Right hindlimb (tissue), 1 donor: Measurements from ENCODE around the gene RAX2.

Source experiments
- DNase-seq: peaks from one replicate; pipeline ENCODE4 v3.0.0-alpha.2; 2018

The RAX2 gene

DNA sequence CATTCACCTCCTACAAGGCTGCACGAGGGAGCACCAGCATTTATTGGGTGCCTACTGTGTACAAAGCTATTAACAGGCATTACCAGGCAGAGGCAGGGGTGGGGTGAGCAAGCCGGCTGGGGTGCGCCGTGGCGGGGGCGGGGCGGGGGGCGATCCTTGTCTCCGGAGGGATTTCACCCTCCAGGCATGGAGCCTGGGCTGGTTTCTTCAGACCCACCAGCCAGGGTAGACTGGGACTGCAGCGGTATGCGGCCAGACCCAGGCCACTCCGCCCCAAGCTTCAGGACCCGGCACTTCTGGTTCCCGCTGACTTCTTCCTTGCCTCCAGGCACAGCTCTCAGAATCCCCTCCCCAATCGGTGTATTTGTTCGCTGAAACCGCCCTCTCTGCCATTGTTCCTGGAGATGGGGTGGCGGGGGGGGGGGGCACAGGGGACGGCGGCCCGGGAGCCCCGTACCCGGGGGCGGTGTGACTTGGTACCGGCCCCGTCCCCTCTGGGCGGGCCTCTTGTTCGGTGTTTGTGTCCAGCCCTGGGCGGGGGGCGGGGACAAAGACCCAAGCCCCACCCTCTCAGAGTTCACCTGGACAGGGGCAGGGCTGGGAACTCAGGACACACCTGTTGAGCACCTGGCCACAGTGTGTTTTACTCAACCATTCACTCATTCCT, 49.5 kb downstream of the RAX2 start:
- DNase-seq: no peak

DNA sequence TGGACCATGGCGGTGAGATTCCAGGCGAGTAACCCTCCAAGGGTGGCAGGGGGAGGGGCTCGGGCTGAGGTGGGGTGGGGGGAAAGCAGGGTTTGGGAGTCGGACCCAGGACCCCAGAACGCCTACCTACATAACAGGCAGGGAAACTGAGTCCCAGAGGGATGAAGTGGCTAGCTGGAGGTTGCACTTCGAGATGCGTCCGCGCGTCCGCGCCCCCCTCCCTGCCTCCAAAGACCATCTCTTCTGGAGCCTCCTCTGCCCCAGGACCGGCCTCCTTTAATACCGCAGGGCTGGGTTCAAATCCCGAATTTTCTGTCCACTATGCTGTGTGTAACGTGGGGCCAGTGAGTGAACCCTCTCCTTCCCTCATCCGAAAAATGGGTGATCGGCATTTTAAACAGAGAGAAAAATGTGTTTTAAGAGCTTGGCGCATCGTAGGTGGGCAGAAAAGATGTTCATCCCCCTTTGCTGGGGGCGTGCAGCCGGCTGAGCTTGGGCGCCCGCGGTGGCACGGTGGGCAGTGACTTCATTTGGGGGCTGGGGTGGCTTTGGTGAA, 50.1 kb downstream of the RAX2 start:
- no peak for DNase-seq

DNA sequence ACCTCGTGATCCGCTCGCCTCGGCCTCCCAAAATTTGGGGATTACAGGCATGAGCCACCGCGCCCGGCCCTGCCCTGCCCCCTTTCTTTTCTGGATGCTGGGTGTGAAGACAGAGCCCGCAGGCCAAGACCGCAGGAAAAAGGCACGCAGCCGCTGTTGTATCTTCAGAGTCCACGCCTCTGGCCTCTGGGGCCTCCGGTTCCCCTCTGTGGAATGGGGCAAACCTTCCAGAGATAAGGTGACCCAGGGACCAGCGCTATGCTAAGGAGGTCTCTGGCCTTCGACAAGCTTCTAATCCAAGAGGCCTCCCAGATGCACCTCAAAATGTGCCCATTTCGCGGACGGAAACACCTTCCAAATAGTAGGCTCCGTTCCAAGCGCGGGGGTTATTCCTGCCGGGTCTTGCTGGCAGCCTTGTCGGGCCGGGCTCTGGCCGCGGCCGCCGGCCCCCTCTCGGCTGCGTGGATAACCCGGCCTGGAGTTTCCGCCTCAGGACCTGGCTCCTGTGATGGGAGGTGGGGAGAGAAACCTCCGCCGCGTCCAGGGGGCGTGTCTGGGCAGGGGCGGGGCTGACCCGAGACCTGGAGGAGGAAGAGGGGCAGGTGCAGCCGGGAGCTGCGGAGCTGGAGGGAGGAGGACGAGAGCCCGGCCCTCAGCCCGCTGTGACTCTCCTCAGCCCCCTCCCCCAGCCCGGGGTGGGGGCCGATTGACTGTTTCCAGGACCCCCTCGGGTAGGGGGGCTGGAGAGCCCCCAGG, 50.7 kb downstream of the RAX2 start:
- DNase-seq: peak; percentile 84

DNA sequence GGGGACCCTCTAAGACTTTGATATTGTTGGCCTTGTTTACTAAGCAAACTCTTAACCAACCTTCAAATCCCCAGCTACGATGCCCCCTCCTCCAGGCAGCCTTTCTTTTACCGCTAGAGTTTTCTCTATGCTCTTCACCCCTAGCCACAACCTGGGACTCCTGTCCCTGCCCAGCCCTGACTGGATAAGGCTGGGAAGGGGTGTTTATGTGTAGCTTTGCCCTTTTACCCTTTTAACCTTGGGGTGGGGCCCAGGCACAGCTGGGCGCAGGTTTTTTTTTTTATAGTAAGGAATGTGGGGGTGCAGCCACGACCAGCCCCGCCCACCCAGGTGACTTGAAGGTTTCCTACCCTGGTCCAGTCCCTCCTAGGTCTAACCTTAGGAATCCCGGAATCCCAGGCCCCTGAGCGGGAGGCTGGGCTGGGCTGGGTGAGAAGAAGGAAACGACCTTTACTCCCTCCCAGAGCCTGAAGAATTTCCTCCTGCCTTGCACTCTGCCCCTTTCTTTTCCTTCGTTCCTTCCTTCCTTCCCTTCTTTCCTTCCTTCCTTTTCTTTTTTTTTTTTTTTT, 51.6 kb downstream of the RAX2 start:
- no peak for DNase-seq

DNA sequence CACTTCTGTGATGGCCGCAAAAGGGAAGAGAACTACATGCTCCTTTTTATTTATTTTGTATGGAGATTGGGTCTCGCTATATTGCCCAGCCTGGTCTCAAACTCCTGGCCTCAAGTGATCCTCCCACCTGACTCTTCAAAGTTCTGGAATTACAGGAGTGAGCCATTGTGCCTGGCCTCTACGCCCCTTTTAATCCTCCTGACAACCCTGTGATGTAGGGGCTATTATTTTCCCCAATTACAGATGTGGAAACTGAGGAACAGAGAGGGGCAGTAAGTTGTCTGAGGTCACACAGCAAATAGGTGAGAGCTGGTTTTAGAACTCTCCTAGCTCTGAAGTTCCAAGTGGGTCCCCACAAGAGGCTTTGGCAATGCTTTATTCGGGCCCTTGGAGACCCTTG, 52.2 kb downstream of the RAX2 start:
- DNase-seq: no peak
